ENCODE results near the gene SULF2. TPM values are rescaled to one million over a fixed set of nuclear protein-coding genes. Genes with fewer than 3 reads are reported as not detected.

The SULF2 gene
- total RNA-seq, 1 experiment from 2014 or later: 0.69 TPM

- POLR2A ChIA-PET (ENCODE audit: low non-redundant PET): no interaction called here
These were observed 17.1 kb downstream of the SULF2 start for GRCh38 chr20:47768016-47768824.

GRCh38 chr20:47765691-47766594, 19.3 kb downstream of the SULF2 start:
- DNase-seq (ENCODE audit: low spot score): no peak
- Histone ChIP-seq H3K4me1 (ENCODE audit: insufficient read depth, low read length, poor library complexity, severe bottlenecking) (peaks cover 12% of the 10 kb centered on the region), H3K4me3 (ENCODE audit: low read depth, low read length, poor library complexity, severe bottlenecking) (no peak overlapping the region), H3K36me3 (ENCODE audit: insufficient read depth, low read length, poor library complexity, severe bottlenecking) (no peaks in the 10 kb centered on the region), H3K27me3 (replicated peaks; ENCODE audit: insufficient read depth, low read depth, low read length, poor library complexity) (no peaks in the 10 kb centered on the region), H3K27ac (ENCODE audit: low read depth, low read length, poor library complexity, severe bottlenecking) (no peak overlapping the region), H3K9me3 (ENCODE audit: low read depth, low read length, poor library complexity, severe bottlenecking) (no peaks in the 10 kb centered on the region)
- ChIA-PET POLR2A (ENCODE audit: low non-redundant PET) (no interaction called here), CTCF (no interaction called here)
- intact Hi-C loops (cut with micrococcal nuclease; ENCODE audit: unreplicated experiment): no loop called here
- BruUV-seq (replicated peaks): no TSS peak
- TF ChIP-seq CTCF (conservative IDR thresholded peaks at IDR 0.05; ENCODE audit: low read depth, low read length) (no peak), EZH2 (IDR thresholded peaks at IDR 0.05; ENCODE audit: borderline replicate concordance, low read depth, low read length, poor library complexity, severe bottlenecking) (no peak)

More at GRCh38 chr20:47768016-47768824, 17.1 kb downstream of the SULF2 start:
- no peak overlapping the region for H3K4me3 ChIP-seq (ENCODE audit: low read depth, low read length, poor library complexity, severe bottlenecking)
- no peaks in the 10 kb centered on the region for H3K27me3 ChIP-seq (replicated peaks; ENCODE audit: insufficient read depth, low read depth, low read length, poor library complexity)
- BruUV-seq (replicated peaks): no TSS peak
- DNase-seq (ENCODE audit: low spot score): no peak
- intact Hi-C loops (cut with micrococcal nuclease; ENCODE audit: unreplicated experiment): no loop called here
- no peaks in the 10 kb centered on the region for H3K36me3 ChIP-seq (ENCODE audit: insufficient read depth, low read length, poor library complexity, severe bottlenecking)
- CTCF ChIA-PET: no interaction called here
- H3K9me3 ChIP-seq (ENCODE audit: low read depth, low read length, poor library complexity, severe bottlenecking): no peaks in the 10 kb centered on the region
- TF ChIP-seq CTCF (conservative IDR thresholded peaks at IDR 0.05; ENCODE audit: low read depth, low read length) (no peak), EZH2 (IDR thresholded peaks at IDR 0.05; ENCODE audit: borderline replicate concordance, low read depth, low read length, poor library complexity, severe bottlenecking) (no peak)
- no peak overlapping the region for H3K27ac ChIP-seq (ENCODE audit: low read depth, low read length, poor library complexity, severe bottlenecking)
- peaks cover under 1% of the 10 kb centered on the region for H3K4me1 ChIP-seq (ENCODE audit: insufficient read depth, low read length, poor library complexity, severe bottlenecking)

GRCh38 chr20:47765271-47765670, 20.0 kb downstream of the SULF2 start:
- POLR2A ChIA-PET (ENCODE audit: low non-redundant PET): no interaction called here
- H3K4me1 ChIP-seq (ENCODE audit: insufficient read depth, low read length, poor library complexity, severe bottlenecking): peaks cover 12% of the 10 kb centered on the region
- no peak for DNase-seq (ENCODE audit: low spot score)
- H3K27ac ChIP-seq (ENCODE audit: low read depth, low read length, poor library complexity, severe bottlenecking): no peak overlapping the region
- intact Hi-C loops (cut with micrococcal nuclease; ENCODE audit: unreplicated experiment): no loop called here
- CTCF ChIA-PET: no interaction called here
- no peaks in the 10 kb centered on the region for H3K27me3 ChIP-seq (replicated peaks; ENCODE audit: insufficient read depth, low read depth, low read length, poor library complexity)
- TF ChIP-seq CTCF (conservative IDR thresholded peaks at IDR 0.05; ENCODE audit: low read depth, low read length) (no peak), EZH2 (IDR thresholded peaks at IDR 0.05; ENCODE audit: borderline replicate concordance, low read depth, low read length, poor library complexity, severe bottlenecking) (no peak)
- no TSS peak for BruUV-seq (replicated peaks)
- no peak overlapping the region for H3K4me3 ChIP-seq (ENCODE audit: low read depth, low read length, poor library complexity, severe bottlenecking)
- H3K36me3 ChIP-seq (ENCODE audit: insufficient read depth, low read length, poor library complexity, severe bottlenecking): no peaks in the 10 kb centered on the region
- H3K9me3 ChIP-seq (ENCODE audit: low read depth, low read length, poor library complexity, severe bottlenecking): no peaks in the 10 kb centered on the region
